Measurements from ENCODE around the gene SCAF4. TPM values are rescaled to one million over a fixed set of nuclear protein-coding genes. Genes with fewer than 3 reads are reported as not detected.
"Not testable (repeated sequence)": the region's sequence is repeated elsewhere in the genome, so short reads cannot be mapped to it uniquely, and the experiment has no call there.

The SCAF4 gene
- polyA plus RNA-seq, 4 donors: 30.2 to 44.3 (median 37.3) TPM

DNA sequence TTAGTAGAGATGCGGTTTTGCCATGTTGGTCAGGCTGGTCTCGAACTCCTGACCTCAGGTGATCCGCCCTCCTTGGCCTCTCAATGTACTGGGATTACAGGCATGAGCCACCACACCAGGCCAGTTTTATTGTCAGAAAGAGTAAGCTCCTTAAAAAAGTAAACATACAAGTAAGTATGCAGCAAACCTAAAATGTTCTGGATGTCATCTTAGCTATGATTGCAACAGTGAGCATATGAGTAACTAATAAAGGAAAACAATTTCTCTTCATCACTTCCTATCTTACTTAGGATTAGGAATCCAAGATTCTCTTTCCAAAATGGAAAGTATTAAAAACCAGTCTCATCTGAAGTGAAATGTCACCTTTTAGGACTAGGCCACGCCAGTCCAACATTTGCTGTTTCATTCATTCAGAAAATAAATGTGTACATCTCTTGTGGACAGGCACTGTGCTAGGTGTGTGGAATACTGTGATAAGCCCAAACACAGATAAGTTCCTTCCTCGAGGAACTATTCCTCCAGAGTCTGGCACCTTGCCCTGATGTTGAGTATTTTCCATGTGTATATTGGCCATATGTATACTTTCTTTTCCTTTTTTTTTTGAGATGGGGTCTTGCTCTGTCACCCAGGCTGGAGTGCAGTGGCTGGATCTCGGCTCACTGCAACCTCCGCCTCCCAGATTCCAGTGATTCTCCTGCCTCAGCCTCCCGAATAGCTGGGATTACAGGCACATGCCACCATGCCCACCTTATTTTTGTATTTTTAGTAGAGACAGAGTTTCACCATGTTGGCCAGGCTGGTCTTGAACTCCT lies 5.9 kb upstream of the SCAF4 start:
- not testable (repeated sequence) for DNase-seq (ENCODE audit: low read depth in 4 of 4, low spot score in 2 of 4)

DNA sequence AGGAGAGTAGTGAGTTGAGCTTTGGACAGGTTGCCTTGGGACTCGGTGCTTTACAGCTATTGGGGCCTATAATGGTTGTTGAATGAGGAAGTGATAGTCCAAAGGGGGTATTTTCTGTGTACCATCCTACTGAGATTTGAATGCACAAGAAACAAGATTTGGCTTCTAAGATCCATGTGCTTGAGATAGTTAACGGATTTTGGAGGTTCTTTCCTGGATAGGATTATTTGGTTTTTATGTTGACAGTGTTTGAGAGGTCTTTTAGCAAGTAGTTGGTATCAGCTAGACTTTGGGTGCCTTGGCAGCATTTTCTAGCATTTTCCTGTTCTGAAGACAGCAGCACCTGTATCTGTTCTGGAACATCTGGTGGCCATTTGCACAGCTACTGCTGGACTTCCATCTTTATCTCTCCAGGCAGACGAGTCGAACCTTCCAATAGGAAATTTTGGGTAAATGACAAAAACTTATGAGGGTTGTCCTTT lies 3.6 kb upstream of the SCAF4 start:
- DNase-seq (ENCODE audit: low read depth in 4 of 4, low spot score in 2 of 4): no peak

DNA sequence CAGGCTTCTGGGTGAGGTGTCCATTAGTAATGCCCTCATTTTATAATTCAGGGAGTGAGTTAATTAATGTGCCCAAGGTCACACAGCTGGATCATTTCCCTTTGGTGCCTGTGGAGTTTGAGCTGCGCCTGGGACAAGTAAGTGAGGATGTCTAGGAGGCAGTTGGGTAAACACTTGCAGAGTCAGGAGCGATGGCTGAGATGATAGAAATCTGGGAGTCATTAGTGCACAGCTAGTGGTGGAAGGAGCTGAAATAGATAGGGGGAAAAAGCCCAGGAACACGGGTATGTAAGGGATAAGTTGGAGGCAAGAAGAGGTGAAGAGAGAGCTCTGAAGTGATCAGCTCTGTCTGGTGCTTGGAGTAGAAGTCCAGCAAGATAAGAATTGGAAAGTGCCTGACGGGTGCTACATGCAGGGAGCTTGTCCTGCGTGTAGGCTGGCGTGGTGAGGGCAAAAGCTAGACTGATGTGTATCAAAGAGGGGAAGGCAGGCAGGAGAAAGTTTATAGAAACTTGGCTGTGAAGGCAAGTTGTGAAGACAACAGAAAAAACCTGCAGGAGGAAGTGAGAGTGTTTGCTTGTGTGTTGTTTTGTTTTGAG lies 1.7 kb upstream of the SCAF4 start:
- DNase-seq (ENCODE audit: low read depth in 4 of 4, low spot score in 2 of 4): peak in 1 of 4 donors; percentile 11

DNA sequence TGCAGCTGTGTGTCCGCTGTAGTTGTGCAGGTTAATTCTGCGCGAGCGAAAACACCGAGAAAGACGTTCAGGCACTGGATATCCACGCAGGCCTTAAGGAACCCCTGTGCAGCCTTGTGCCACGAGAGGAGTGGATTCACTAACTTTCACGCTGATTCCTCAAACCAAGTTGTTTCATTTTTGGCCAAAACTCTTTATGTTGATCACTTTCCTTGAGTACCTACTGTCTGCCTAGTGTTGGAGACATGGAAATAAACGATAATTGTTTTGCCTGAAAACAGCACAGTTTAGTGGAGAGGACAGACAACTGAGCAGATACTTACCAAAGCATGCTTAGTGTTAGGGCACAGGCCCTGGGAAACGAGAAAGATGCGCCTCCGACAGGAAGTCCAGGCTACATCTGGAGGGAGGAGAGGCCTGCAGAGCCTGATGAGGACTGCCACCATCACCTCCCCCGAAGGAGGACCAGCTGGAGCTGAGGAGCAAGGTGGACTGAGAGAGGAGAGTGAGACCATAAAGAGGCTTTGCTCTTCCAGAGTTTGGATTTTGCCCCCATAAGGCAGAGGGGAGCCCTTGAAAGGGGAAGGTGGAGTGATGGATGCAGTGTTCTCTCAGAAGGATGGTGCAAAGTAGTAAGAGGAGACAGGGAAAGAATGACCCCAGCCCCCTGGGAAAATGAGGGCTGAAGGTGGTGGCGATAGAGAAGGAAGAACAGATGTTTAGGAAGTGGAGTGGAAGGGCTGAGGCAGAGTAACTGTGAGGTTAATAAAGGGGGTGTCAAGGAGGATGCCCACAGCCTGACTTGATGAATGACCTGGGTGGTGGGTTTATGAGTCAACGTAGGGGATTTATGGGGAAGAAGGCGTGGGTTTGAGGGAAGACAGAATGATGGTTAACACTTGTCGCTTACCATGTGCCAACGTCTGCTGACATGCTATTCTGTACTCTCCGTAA lies 956 bp upstream of the SCAF4 start:
- peak in 1 of 4 donors; percentile 67 for DNase-seq (ENCODE audit: low read depth in 4 of 4, low spot score in 2 of 4)

DNA sequence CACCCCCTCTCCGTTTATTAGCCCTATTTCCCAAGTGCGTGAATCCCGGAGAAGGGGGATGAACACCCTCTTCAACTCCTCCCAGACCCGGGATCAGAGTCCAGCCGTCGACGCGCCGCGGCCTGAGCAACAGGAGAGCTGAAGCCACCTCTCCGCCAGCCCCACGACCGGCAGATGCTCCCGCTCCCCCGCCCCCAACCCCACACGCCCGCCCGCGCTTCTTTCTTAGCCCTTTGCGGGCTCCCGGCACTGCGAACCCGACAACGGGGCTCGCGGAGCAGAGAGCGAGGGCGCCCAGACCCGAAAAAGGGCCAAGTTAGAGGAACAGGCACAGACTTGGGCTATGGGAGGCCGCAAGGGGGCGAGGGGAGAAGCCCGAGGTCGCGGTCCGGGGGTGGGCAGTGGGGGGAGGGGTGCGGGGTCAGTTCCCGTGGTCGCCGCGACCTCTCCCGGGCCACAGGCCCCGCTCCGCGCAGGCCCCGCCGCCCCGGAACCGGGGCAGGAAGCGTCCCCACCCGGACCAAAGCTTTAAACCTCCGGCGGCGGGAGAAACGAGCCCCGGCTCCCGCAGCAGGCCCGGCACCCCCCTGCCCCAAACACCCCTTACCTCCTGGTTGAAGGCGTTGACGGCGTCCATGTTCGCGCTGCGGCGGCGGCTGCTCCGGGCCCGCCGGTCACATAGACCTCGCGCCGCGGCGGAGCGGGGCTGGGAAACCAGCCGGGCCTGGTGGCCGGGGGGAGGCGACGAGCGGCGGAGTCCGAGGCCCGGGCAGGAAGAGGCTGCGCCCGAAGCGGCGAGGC lies 662 bp downstream of the SCAF4 start:
- no peak for DNase-seq (ENCODE audit: low read depth in 4 of 4, low spot score in 2 of 4)

DNA sequence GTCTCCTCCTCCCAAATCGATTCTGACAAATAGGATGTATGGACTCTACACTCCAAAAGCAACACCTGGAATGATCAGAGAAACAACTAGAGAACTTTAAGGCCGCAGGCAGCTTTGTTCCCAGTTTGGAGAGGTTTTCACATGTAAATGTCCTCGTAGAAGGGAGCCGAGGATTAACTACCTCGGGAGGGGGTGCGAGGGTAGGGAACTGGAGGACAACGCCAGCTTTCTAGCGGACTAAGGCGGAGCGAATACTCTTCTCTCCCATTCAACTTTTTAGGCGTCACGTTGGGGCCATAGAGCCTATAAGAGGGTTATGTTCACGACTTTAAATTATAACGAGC lies 1.2 kb downstream of the SCAF4 start:
- DNase-seq (ENCODE audit: low read depth in 4 of 4, low spot score in 2 of 4): peak in 2 of 4 donors; percentile 24 to 40

DNA sequence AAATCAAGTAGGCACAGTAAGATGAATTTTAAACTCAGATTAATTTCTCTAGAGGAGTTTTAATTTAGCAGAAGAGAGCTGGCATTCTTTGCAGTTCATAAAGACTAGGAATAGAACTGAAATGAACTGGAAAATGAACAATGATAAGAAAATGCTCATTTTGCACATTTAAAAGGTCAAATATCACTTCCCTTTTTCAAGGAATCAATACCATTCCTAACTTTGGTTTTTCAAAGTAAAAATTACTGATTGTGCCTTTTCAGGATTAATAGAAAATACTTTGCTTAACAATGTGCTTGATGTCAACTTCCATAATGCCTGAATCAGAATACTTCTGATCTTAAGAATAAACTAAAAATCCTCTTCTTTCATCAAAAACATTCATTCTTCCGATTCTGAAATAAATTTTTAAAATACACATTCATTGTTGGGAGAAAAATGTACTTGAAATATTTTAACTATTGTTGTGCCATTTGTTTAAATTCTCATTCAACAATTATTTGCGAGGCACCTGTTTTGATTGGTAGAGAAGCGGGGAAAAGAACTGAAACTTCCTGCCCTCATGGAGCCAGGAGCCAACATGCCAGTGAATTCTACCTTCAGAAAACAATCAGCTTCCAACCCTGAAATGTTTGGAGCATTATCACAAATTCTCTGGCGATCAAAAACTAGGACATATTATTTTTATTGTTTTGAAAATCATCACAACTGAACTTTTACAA lies 2.1 kb downstream of the SCAF4 start:
- no peak for DNase-seq (ENCODE audit: low read depth in 4 of 4, low spot score in 2 of 4)

DNA sequence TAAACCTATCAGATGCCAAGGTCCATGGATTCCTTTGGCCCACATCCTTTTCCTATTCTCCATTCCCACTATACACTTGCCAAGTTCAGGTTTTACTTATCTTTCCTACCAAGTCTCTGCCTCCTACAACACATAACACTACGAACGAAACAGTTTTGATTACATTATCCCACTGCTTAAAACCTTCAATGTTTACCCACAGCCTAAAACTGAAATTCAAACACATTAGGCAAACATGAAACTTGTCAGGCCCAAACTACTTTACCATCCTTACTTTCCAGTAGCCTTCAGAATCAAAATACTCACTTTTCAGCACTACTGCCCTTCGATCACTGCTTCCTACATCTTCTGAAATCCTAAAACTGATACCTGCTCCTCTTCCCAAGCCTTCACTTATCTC lies 3.0 kb downstream of the SCAF4 start:
- no peak for DNase-seq (ENCODE audit: low read depth in 4 of 4, low spot score in 2 of 4)

DNA sequence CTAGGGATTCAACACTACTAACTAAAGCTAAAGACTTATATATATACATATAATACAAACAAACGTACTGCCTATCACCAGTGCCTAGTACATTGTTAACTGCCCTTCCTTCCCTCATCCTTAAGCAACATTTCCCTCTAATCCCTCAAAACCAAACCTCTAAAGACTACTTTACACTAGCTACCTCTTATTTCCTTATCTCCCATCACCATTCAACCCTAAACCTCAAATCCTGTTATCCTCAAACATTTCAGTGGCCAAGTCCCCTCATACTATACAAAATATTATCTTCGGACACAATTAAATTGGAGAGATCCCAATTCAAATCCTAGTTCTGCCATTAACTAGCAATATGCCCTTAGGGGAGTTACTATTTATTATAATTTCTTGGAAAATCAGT lies 3.7 kb downstream of the SCAF4 start:
- no peak for DNase-seq (ENCODE audit: low read depth in 4 of 4, low spot score in 2 of 4)

DNA sequence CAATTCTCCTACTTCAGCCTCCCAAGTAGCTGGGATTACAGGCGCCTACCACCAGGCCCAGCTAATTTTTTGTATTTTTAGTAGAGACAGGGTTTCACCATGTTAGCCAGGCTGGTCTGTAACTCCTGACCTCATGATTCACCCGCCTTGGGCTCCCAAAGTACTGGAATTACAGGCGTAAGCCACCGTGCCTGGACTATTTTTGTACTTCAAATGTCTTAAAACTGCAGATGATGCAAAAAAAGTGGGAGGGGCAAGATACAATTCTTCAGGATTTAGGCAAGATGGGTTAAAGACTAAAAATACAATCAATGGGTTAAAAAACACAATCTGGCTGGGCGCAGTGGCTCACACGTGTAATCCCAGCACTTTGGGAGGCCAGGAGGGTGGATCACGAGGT lies 4.7 kb downstream of the SCAF4 start:
- DNase-seq (ENCODE audit: low read depth in 4 of 4, low spot score in 2 of 4): no peak

DNA sequence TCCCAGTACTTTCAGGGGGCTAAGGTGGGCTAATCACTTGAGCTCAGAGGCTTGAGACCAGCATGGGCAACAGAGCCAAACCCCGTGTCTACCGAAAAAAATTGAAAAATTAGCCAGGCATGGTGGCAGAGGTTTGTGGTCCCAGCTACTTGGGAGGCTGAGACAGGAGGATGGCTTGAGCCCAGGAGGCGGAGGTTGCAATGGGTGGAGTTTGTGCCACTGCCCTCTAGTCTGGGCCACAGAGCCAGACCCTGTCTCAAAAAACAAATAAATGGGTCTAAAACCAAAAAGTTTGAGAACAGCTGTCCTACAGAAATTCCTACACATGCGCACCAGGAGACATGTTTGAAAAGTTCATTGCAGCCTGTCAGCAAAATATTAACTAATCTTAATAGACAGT lies 5.5 kb downstream of the SCAF4 start:
- DNase-seq (ENCODE audit: low read depth in 4 of 4, low spot score in 2 of 4): no peak

DNA sequence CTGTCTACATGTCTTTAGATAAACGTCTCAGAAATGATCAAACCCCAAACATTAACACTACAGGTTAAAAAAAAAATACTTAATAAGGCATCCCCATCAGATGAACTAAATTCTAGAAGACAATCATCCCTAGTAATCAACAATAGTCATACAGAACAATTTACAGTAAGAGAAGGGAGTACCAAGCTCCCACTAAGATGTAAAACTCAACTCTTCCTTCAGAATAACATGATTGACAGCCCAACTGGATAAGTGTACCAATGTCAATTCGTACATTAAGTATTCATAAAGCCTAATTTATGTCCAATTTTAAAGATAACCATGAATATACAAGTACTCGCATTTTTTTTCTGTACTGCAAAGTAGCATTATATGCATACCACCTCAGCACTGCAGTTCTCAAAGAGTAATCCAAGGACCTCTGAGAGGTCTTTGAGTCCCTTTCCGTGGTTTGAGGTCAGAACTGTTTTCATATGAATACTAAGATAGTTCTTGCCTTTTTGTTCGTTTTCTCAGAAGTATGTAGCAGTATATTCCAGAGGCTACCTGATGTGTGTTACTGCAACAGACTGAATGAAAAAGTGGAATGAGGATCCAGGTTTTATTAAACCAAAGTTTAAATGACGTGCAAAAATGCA lies 6.6 kb downstream of the SCAF4 start:
- DNase-seq (ENCODE audit: low read depth in 4 of 4, low spot score in 2 of 4): no peak

DNA sequence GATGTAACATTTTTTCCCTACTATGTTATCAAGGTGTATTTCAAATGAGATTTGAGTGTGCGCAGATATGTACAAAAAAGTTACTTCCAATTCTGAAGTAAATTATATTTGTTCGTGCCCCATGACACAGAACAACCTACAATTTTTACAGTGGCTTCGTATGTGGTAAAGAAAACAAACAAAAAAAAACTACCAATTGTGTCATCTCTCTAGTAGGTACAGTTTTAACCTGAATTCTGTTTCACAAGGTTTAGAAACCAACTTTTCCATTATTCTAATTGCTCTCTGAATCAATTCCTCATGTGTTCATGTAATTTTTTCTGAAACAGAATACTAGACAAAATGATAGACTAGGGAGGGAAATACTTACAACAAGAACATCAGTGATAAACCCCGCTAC lies 7.4 kb downstream of the SCAF4 start:
- DNase-seq (ENCODE audit: low read depth in 4 of 4, low spot score in 2 of 4): no peak

DNA sequence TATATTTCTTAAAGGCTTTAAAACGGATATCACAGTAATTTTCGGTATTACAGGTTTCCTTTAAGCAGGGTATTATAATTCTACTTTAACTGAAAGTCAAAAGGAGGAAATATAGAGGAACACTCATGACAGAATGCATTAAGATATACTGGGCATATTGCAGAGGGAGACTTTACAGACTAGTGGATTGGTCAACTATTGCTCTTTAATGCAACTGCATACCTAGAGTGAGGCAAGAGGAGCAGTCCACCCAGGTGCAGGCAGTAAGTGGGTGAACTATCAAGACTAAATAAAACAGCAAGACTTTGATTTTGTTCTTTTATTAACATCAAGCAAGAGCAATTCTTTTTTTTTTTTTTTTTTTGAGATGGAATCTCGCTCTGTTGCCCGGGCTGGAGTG lies 10.5 kb downstream of the SCAF4 start:
- no peak for DNase-seq (ENCODE audit: low read depth in 4 of 4, low spot score in 2 of 4)

DNA sequence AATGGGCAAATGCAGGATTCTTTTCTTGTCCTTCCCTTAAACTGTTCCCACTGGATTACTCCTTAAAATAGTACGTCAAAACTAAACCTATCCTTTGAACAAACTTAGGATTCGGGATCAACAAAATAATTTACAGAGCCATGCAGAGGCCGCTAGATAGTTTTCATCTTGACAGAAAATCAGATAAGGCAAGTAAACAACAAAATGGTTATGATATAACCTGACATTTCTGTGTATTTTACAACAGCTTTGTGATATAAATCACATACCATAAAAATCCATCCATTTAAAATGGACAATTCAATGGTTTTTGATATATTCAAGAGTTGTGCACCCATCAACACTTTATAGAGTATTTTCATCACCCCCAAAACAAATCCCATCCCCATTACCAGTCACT lies 11.2 kb downstream of the SCAF4 start:
- DNase-seq (ENCODE audit: low read depth in 4 of 4, low spot score in 2 of 4): no peak

DNA sequence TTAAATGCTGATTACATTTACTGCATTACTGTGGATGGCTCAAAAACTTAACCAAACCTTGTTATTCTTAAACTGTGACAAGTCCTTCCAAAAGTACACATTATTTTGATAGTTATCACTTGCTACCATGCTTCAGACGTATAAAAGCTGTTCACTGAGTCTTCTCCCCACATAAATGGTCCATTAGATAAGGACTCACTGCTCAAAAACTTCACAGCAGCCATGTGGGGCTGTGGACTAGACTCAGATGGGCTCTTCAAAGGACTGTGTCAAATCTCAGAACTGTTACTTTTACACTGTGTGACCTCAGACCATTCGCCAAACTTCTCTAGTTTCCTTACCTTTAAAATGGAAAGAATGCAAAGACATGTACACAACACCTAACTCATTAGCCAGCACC lies 11.6 kb downstream of the SCAF4 start:
- no peak for DNase-seq (ENCODE audit: low read depth in 4 of 4, low spot score in 2 of 4)

DNA sequence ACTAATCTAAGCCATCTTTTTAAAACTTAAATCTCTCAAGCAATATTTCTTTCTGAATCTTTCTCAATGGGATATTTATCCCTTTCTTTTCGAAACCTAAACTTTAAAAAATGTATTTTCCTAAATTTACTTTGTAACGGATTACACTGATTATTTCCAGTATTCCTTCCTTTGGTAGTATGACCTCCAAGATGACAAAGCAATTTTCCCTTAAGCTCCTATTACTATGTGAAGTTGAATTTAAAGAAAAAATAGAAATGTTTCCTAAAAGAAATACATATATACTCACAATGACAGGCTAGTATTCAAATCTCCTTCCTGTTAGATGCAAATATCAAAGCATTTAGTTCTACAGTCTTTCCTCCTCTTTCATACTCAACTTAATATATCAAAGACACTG lies 15.8 kb downstream of the SCAF4 start:
- no peak for DNase-seq (ENCODE audit: low read depth in 4 of 4, low spot score in 2 of 4)

DNA sequence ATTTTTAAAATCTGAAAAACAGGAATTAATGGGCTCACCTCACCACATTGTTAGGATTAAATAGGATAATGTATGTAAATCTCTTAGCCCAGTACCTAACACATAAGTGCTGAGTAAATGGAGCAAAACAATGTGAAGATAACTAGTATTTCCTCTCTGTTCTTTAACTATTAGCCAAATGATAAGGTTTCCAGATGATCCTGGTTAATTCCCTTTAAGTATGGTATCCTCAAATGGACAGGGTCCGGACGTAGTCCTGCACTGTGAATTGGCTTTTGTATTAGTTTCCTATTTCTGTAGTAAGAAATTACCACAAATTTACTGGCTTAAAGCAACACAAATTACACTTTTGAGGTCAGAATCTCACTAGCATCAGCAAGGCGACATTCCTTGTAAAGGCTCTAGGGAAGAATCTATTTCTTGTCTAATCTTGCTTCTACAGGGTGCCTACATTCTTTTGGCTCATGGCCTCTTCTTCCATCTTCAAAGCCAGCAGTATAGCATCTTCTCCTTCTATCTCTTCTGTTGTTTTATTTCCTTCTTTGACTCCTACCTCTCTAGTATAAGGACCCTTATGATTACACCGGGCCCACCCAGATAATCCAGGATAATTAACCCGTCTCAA lies 17.1 kb downstream of the SCAF4 start:
- no peak for DNase-seq (ENCODE audit: low read depth in 4 of 4, low spot score in 2 of 4)
